ENCODE measurements around the gene FARSB. TPM values are rescaled to one million over a fixed set of nuclear protein-coding genes. Genes with fewer than 3 reads are reported as not detected.

FARSB gene
- total RNA-seq, 1 donor from 2014 or later: 13.3 TPM

DNA sequence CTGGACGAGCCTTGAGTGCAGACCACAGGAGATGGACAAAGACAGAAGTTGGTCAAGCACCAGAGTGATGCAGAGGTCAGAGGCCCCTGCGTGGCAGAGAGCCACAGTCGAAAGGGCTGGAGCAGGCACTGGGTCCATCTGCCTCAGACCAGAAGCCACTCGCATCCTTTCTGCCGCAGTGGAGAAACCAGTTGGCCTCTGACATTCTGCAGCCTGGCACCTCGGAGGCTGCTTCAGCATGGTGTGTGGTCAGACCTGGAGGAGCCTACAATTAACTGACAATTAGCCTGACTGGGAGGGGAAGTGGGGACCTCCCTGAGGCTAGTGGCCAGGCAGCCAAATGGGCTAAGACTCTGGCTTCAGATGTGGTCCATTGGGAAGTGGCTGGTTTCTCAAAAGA is 120.4 kb downstream of the FARSB start:
- peaks cover 3% of the 10 kb centered on the region for H3K4me1 ChIP-seq
- intact Hi-C loops (cut with DNase I): no loop called here
- H3K36me3 ChIP-seq: no peaks in the 10 kb centered on the region
- no peak overlapping the region for H3K27ac ChIP-seq
- DNase-seq (ENCODE audit: extremely low spot score in 2 of 2): no peak
- TF ChIP-seq POLR2A (IDR thresholded peaks at IDR 0.05): no peak
- TF ChIP-seq, protein P1, sequence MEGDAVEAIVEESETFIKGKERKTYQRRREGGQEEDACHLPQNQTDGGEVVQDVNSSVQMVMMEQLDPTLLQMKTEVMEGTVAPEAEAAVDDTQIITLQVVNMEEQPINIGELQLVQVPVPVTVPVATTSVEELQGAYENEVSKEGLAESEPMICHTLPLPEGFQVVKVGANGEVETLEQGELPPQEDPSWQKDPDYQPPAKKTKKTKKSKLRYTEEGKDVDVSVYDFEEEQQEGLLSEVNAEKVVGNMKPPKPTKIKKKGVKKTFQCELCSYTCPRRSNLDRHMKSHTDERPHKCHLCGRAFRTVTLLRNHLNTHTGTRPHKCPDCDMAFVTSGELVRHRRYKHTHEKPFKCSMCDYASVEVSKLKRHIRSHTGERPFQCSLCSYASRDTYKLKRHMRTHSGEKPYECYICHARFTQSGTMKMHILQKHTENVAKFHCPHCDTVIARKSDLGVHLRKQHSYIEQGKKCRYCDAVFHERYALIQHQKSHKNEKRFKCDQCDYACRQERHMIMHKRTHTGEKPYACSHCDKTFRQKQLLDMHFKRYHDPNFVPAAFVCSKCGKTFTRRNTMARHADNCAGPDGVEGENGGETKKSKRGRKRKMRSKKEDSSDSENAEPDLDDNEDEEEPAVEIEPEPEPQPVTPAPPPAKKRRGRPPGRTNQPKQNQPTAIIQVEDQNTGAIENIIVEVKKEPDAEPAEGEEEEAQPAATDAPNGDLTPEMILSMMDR (IDR thresholded peaks at IDR 0.05): no peak
- TF ChIP-seq POLR2AphosphoS5 (IDR thresholded peaks at IDR 0.05; ENCODE audit: insufficient read depth in 1 of 2, low read depth in 1 of 2): no peak
- no peaks in the 10 kb centered on the region for H3K27me3 ChIP-seq
- no peaks in the 10 kb centered on the region for H3K9me3 ChIP-seq
- no peak overlapping the region for H3K4me3 ChIP-seq

DNA sequence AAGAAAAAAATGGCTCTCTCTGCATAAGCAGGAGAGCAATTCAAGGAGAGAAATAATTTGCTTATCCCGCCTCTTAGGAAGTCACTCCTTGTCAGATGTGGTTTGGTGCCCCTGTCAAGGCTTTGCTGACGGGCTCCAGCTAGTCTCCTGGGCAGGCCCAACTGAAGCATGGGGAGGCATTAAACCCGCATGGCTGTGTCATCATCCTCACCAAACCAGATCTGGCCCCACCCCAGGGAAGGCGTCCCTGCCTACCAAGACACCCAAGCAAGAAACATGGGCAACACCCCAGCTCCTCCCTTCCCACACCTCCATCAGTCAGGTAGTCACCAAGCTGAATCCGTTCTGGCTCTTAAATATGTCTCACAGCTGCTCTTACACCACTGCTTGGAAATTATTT is 123.6 kb downstream of the FARSB start:
- peak; percentile 36 to 59 for TF ChIP-seq POLR2AphosphoS5 (IDR thresholded peaks at IDR 0.05; ENCODE audit: insufficient read depth in 1 of 2, low read depth in 1 of 2)
- TF ChIP-seq, protein P1 (IDR thresholded peaks at IDR 0.05): no peak
- H3K9me3 ChIP-seq: no peaks in the 10 kb centered on the region
- H3K36me3 ChIP-seq: no peaks in the 10 kb centered on the region
- H3K27me3 ChIP-seq: no peaks in the 10 kb centered on the region
- intact Hi-C loops (cut with DNase I): no loop called here
- H3K4me3 ChIP-seq: no peak overlapping the region
- DNase-seq (ENCODE audit: extremely low spot score in 2 of 2): no peak
- H3K27ac ChIP-seq: no peak overlapping the region
- peaks cover 3% of the 10 kb centered on the region for H3K4me1 ChIP-seq

DNA sequence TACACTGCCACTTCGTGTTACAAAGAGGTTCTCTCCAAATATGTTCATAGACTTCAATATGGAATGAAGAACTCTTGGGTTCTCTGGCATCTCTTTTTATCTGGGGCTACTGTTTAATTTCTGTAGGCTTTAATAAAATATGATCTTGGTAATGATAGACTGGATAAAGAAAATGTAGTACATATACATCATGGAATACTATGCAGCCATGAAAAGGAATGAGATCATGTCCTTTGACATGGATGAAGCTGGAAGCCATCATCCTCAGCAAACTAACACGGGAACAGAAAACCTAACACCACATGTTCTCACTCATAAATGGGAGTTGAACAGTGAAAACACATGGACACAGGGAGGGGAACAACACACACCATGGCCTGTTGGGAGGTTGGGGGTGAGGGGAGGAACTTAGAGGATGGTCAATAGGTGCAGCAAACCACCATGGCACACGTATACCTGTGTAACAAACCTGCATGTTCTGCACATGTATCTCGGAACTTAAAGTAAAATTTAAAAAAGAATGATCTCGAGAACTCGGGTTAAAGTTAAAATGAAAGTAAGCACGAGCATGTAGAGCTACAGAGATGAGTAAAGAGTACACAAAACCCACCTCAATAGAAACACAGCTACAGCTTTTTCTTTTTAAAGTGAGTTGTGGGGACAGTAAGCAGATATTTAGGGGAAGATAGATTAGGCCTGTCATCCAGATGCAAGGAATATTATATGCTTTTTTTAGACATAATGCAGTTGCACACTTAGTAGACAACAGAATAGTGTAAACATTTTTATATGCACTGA is 129.2 kb downstream of the FARSB start:
- H3K27ac ChIP-seq: no peak overlapping the region
- DNase-seq (ENCODE audit: extremely low spot score in 2 of 2): no peak
- no peaks in the 10 kb centered on the region for H3K27me3 ChIP-seq
- H3K4me1 ChIP-seq: peaks cover 3% of the 10 kb centered on the region
- TF ChIP-seq POLR2AphosphoS5 (IDR thresholded peaks at IDR 0.05; ENCODE audit: insufficient read depth in 1 of 2, low read depth in 1 of 2) (no peak), POLR2A (IDR thresholded peaks at IDR 0.05) (no peak)
- TF ChIP-seq, protein P1 (IDR thresholded peaks at IDR 0.05): no peak
- no peaks in the 10 kb centered on the region for H3K36me3 ChIP-seq
- H3K4me3 ChIP-seq: no peak overlapping the region
- intact Hi-C loops (cut with DNase I): no loop called here
- H3K9me3 ChIP-seq: no peaks in the 10 kb centered on the region

DNA sequence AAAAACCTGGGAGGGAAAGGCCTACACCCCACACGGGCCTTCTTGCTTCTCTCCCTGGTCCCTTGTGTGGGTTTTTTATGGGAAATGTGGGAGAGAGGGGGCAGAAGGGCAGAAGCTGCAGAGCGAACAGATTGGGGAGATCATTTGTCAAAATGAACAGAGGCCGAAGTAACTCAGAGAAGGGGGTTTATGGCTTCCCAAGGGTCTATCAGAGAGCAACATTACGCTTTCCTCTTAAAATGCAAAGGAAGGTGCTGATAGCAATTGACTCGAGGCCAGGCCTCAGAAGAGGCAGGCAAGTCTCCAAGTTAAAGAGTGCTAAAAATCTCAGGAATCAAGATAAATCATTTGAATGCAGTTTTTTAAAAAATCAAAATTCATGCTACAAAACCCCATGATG is 130.1 kb downstream of the FARSB start:
- intact Hi-C loops (cut with DNase I): no loop called here
- TF ChIP-seq, protein P1 (IDR thresholded peaks at IDR 0.05): no peak
- TF ChIP-seq POLR2A (IDR thresholded peaks at IDR 0.05): no peak
- no peak for TF ChIP-seq POLR2AphosphoS5 (IDR thresholded peaks at IDR 0.05; ENCODE audit: insufficient read depth in 1 of 2, low read depth in 1 of 2)
- Histone ChIP-seq H3K4me3 (no peak overlapping the region), H3K36me3 (no peaks in the 10 kb centered on the region), H3K27me3 (no peaks in the 10 kb centered on the region), H3K27ac (no peak overlapping the region), H3K9me3 (no peaks in the 10 kb centered on the region), H3K4me1 (no peaks in the 10 kb centered on the region)
- DNase-seq (ENCODE audit: extremely low spot score in 2 of 2): no peak

DNA sequence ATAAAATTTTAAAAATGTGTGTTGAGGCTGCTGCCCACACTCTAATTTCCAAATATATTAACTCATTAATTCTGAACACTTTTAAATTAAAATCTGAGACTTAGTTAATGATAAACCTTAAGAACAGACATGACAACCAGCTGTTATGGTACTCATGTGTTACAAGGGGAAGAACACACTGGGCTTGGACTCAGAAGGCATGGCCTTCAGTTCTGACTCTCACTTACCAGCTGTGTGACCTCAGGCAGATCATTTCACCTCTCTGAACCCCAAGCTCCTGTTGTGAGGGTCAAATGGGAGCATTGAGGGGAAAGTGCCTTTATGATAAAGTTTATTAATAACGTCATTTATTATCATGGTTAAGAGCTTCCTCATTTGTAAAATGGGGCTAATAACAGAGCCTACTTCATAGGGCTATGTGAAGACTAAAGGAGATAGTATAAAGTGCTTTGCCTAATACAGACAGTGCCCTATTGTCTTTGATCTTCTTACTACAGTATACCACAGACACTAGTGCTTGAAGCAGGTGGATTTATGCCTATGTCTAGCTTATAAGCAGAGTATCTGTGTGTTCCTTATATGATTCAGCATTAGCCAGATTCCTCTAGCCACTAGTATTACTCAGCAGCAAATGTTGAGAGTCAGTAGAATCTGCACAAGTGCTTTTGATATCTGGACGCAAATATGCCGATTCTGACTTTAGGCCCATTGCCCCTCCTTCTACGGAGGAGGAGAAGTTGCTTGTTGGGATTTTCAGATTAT is 131.9 kb downstream of the FARSB start:
- Histone ChIP-seq H3K4me3 (no peak overlapping the region), H3K9me3 (no peaks in the 10 kb centered on the region), H3K4me1 (no peaks in the 10 kb centered on the region), H3K27me3 (no peaks in the 10 kb centered on the region), H3K27ac (no peak overlapping the region), H3K36me3 (no peaks in the 10 kb centered on the region)
- intact Hi-C loops (cut with DNase I): no loop called here
- TF ChIP-seq, protein P1 (IDR thresholded peaks at IDR 0.05): no peak
- TF ChIP-seq POLR2AphosphoS5 (IDR thresholded peaks at IDR 0.05; ENCODE audit: insufficient read depth in 1 of 2, low read depth in 1 of 2) (no peak), POLR2A (IDR thresholded peaks at IDR 0.05) (no peak)
- no peak for DNase-seq (ENCODE audit: extremely low spot score in 2 of 2)

All from vagina (tissue), 2 donors.